GM12801 (cell line): Measurements from ENCODE around the gene PCED1A.

Experiments
- TF ChIP-seq, protein P1 (sequence below): IDR thresholded peaks from one replicate; pipeline ENCODE4 v1.5.1; 2011; ENCODE audit warnings: control low read depth; ENCODE audit not compliant: insufficient read length; ENCODE audit errors: extremely low read depth

The PCED1A gene, protein sequence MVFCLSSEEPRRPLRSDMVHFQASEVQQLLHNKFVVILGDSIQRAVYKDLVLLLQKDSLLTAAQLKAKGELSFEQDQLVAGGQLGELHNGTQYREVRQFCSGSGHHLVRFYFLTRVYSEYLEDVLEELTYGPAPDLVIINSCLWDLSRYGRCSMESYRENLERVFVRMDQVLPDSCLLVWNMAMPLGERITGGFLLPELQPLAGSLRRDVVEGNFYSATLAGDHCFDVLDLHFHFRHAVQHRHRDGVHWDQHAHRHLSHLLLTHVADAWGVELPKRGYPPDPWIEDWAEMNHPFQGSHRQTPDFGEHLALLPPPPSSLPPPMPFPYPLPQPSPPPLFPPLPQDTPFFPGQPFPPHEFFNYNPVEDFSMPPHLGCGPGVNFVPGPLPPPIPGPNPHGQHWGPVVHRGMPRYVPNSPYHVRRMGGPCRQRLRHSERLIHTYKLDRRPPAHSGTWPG

DNA sequence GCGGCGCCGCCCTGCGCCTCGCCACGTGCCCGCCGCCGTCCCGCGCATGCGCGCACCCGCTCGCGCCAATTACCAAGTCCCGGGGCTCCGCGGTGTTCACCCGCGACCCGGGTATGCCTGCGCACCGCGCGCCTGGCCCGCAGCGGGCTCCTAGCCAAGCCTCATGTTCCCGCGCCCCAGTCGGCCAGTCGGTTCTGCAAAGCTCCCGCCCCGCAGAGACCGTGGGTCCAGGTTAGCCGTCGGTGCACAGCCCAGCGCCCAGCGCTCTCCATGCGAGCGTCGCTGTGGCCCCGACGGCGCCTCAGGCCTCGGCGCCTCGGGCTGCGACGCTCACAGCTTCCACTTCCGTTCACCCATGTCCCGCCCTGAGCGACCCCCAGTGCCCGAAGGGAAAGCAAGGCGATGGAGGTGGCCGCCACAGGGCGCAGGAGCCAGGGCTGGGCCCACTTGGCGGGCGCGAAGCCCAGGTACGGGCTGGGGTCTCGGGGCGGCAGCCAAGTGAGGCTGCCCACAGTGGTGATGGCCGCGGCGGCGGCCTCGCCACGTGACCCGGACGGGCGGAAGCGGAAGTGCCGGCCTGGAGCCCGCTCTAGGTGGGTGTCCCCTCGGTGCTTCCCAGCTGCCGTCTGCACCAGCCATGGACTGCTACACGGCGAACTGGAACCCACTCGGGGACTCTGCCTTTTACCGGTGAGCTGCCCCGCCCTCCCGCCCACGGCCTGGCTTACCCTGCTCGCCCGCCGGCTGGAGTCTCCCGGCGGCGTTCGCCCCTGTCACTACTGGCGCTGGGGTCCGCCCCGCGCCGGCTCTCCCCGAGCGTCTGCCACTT, at the start of gene PCED1A, which contains the start of gene VPS16:
Gene PCED1A, minus strand, starts transcription at position 518 of the 829 bp plus-strand sequence. CDS start 743 bp downstream, outside the sequence.
Gene VPS16, plus strand, starts transcription at position 608 of the 829 bp plus-strand sequence. Its CDS starts 30 bp downstream, at position 638.
- TF ChIP-seq, protein P1, sequence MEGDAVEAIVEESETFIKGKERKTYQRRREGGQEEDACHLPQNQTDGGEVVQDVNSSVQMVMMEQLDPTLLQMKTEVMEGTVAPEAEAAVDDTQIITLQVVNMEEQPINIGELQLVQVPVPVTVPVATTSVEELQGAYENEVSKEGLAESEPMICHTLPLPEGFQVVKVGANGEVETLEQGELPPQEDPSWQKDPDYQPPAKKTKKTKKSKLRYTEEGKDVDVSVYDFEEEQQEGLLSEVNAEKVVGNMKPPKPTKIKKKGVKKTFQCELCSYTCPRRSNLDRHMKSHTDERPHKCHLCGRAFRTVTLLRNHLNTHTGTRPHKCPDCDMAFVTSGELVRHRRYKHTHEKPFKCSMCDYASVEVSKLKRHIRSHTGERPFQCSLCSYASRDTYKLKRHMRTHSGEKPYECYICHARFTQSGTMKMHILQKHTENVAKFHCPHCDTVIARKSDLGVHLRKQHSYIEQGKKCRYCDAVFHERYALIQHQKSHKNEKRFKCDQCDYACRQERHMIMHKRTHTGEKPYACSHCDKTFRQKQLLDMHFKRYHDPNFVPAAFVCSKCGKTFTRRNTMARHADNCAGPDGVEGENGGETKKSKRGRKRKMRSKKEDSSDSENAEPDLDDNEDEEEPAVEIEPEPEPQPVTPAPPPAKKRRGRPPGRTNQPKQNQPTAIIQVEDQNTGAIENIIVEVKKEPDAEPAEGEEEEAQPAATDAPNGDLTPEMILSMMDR, result no peak

GRCh38 chr20:2889797-2890196, 49.3 kb upstream of the PCED1A start:
- TF ChIP-seq, protein P1, result no peak

- TF ChIP-seq, protein P1, result no peak
These were observed 48.8 kb upstream of the PCED1A start for GRCh38 chr20:2889209-2889608.

- TF ChIP-seq, protein P1, result no peak
These were observed 47.9 kb upstream of the PCED1A start for GRCh38 chr20:2888224-2888955.

DNA sequence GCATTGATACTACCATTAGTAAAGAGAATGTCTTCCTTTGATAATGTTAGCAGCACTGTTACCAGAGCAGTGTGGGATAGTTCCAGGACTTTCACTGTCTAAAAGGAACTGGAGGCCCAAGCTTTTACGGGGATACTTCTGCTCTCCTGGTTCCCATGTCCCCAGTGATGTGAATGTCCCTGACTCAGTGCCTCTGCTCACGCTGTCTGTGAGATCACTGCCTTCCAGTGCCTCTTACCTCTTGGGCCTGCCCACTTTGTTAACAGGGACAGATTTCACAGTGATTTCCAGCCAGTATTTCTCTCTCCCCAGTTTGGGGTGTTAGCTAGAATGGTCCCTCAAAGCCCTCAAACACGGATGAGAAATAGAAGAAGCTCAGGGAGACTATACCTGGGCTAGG, 47.3 kb upstream of the PCED1A start:
- TF ChIP-seq, protein P1, result no peak

GRCh38 chr20:2883726-2884637, 43.5 kb upstream of the PCED1A start:
- TF ChIP-seq, protein P1, result no peak
